OCI-LY7 (cell line): Measurements from ENCODE around the gene THSD7B. TPM values are rescaled to one million over a fixed set of nuclear protein-coding genes. Genes with fewer than 3 reads are reported as not detected.
"Not testable (repeated sequence)": the region's sequence is repeated elsewhere in the genome, so short reads cannot be mapped to it uniquely, and the experiment has no call there.

Source experiments
- BruUV-seq: library from RNA; stranded (reverse); fragments of 400-500 nt; replicated peaks from 2 replicates; lab custom pipeline; 2021; lab: Mats Ljungman, UMichigan
- CTCF ChIA-PET: fragments of 300-600 bp; sonication (Branson Sonifier 250); formaldehyde crosslinking; loops from one replicate; lab custom pipeline; 2022; ENCODE audit warnings: antibody characterized with exemption; ENCODE audit not compliant: unreplicated experiment; lab: Charles Lee
- POLR2A ChIA-PET: fragments of 300-600 bp; sonication (Branson Sonifier 250); formaldehyde crosslinking; loops from one replicate; lab custom pipeline; 2022; ENCODE audit warnings: antibody characterized with exemption; lab: Charles Lee
- DNase-seq: peaks from one replicate; pipeline ENCODE4 v3.0.0-alpha.2; 2015; ENCODE audit warnings: low spot score
- H2AFZ ChIP-seq: fragments of 200-600 bp; sonication (generic), shearing (Covaris generic); 2 replicates; pipeline ENCODE4 v1.6.1; 2014; ENCODE audit warnings: mild to moderate bottlenecking, antibody characterized with exemption, low read length, moderate library complexity
- H3K27ac ChIP-seq: fragments of 200-600 bp; sonication (generic); 2 replicates; pipeline ENCODE4 v1.5.1; 2014; ENCODE audit warnings: mixed run types, low read depth, mild to moderate bottlenecking, moderate library complexity, low read length, inconsistent platforms; ENCODE audit not compliant: poor library complexity, severe bottlenecking
- H3K36me3 ChIP-seq: fragments of 200-600 bp; sonication (generic); 2 replicates; pipeline ENCODE4 v1.6.1; 2014; ENCODE audit warnings: mild to moderate bottlenecking, antibody characterized with exemption, low read length, moderate library complexity, mixed read lengths; ENCODE audit not compliant: insufficient read depth
- H3K4me1 ChIP-seq: fragments of 200-600 bp; sonication (generic); 2 replicates; pipeline ENCODE4 v1.5.1; 2014; ENCODE audit warnings: mild to moderate bottlenecking, low read length; ENCODE audit not compliant: insufficient read depth, poor library complexity, severe bottlenecking
- H3K4me2 ChIP-seq: fragments of 200-600 bp; sonication (generic); 2 replicates; pipeline ENCODE4 v1.6.1; 2014; ENCODE audit warnings: mild to moderate bottlenecking, low read length
- H3K4me3 ChIP-seq: fragments of 200-600 bp; sonication (generic); 2 replicates; pipeline ENCODE4 v1.5.1; 2014; ENCODE audit warnings: mild to moderate bottlenecking, low read depth, low read length; ENCODE audit not compliant: poor library complexity, severe bottlenecking
- H3K79me2 ChIP-seq: fragments of 200-600 bp; sonication (generic); 2 replicates; pipeline ENCODE4 v1.6.1; 2016; ENCODE audit warnings: low read depth, mild to moderate bottlenecking, low read length, moderate library complexity, mixed read lengths; ENCODE audit not compliant: insufficient read depth
- H3K9me2 ChIP-seq: fragments of 200-600 bp; sonication (generic); 2 replicates; pipeline ENCODE4 v1.6.1; 2016; ENCODE audit warnings: mild to moderate bottlenecking, low read length, mixed read lengths; ENCODE audit not compliant: insufficient read depth
- H3K9me3 ChIP-seq: fragments of 200-600 bp; sonication (generic); 2 replicates; pipeline ENCODE4 v1.6.1; 2014; ENCODE audit warnings: mild to moderate bottlenecking, mixed run types, low read length, mixed read lengths
- H4K20me1 ChIP-seq: fragments of 200-600 bp; sonication (generic); 2 replicates; pipeline ENCODE4 v1.6.1; 2014; ENCODE audit warnings: mild to moderate bottlenecking, antibody characterized with exemption, low read length, moderate library complexity, mixed read lengths; ENCODE audit not compliant: insufficient read depth
- EZH2phosphoT487 ChIP-seq: fragments of 200-600 bp; sonication (generic); IDR thresholded peaks from 2 replicates; pipeline ENCODE4 v1.6.1; 2018; ENCODE audit warnings: low read depth, borderline replicate concordance, mild to moderate bottlenecking, mixed run types, antibody characterized with exemption, low read length, moderate library complexity, mixed read lengths
- intact Hi-C: fragments of 100-400 bp; cut with micrococcal nuclease; formaldehyde crosslinking; loops from one replicate; pipeline ENCODE4 v1.10.0; 2022; ENCODE audit not compliant: unreplicated experiment
- total RNA-seq, 2 experiments: library from RNA; depleted of rRNA in 1 of 2; stranded (reverse); fragments of >200 nt in 1 of 2; shearing (Covaris generic) in 1 of 2; gene quantifications; 2 replicates each; pipeline ENCODE4 v1.2.3, GENCODE V29; 2014 to 2022
- TF ChIP-seq, protein P1 (sequence below): fragments of 200-600 bp; sonication (generic); conservative IDR thresholded peaks from 2 replicates; pipeline ENCODE4 v1.5.1; 2014; ENCODE audit warnings: mild to moderate bottlenecking, antibody characterized with exemption, low read length, moderate library complexity, mixed read lengths

The THSD7B gene
- total RNA-seq, 2 experiments from 2014 or later: 1.8 TPM

DNA sequence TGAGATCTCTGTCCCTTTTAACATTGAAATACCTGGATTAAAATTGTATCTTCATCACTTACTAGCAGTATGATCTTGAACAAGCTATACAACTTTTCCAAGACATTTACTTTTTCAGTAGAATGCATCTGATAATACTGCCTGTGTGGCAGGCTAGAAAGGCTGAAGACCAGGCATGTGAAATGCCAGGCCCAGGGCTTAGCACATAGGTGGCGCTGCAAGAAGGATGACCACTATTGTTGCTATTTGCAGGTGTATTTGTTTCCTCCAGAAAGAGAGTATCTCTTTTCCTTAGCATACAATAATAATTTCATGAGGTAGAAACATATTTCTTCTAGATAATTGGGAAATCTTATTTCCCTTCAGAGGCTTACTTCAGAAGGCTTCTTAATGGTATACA is 331.3 kb downstream of the THSD7B start:
- TF ChIP-seq EZH2phosphoT487: no peak
- TF ChIP-seq, protein P1, sequence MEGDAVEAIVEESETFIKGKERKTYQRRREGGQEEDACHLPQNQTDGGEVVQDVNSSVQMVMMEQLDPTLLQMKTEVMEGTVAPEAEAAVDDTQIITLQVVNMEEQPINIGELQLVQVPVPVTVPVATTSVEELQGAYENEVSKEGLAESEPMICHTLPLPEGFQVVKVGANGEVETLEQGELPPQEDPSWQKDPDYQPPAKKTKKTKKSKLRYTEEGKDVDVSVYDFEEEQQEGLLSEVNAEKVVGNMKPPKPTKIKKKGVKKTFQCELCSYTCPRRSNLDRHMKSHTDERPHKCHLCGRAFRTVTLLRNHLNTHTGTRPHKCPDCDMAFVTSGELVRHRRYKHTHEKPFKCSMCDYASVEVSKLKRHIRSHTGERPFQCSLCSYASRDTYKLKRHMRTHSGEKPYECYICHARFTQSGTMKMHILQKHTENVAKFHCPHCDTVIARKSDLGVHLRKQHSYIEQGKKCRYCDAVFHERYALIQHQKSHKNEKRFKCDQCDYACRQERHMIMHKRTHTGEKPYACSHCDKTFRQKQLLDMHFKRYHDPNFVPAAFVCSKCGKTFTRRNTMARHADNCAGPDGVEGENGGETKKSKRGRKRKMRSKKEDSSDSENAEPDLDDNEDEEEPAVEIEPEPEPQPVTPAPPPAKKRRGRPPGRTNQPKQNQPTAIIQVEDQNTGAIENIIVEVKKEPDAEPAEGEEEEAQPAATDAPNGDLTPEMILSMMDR: peak; percentile 68
- no peak overlapping the region for H3K4me3 ChIP-seq
- no peaks in the 10 kb centered on the region for H3K36me3 ChIP-seq
- no peak overlapping the region for H3K4me2 ChIP-seq
- no peaks in the 10 kb centered on the region for H3K9me2 ChIP-seq
- POLR2A ChIA-PET: no interaction called here
- intact Hi-C loops: no loop called here
- CTCF ChIA-PET: no interaction called here
- H3K4me1 ChIP-seq: no peaks in the 10 kb centered on the region
- no peaks in the 10 kb centered on the region for H4K20me1 ChIP-seq
- H3K27ac ChIP-seq: no peak overlapping the region
- peak; percentile 4 for DNase-seq
- no peaks in the 10 kb centered on the region for H3K9me3 ChIP-seq
- no peaks in the 10 kb centered on the region for H3K79me2 ChIP-seq
- BruUV-seq: no TSS peak
- H2AFZ ChIP-seq: no peak overlapping the region

DNA sequence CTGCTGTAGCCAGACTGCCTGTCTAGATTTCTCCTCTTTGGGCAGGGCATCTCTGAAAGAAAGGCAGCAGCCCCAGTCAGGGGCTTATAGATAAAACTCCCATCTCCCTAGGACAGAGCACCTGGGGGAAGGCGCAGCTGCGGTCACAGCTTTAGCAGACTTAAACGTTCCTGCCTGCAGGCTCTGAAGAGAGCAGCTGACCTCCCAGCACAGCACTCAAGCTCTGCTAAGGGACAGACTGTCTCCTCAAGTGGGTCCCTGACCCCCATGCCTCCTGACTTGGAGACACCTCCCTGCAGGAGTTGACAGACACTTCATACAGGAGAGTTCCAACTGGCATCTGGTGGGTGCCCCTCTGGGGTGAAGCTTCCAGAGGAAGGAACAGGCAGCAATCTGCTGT is 336.5 kb downstream of the THSD7B start:
- H3K4me2 ChIP-seq, BruUV-seq, H3K9me2 ChIP-seq, H4K20me1 ChIP-seq, intact Hi-C loops, H3K4me1 ChIP-seq, H3K27ac ChIP-seq, H3K9me3 ChIP-seq, H2AFZ ChIP-seq, H3K36me3 ChIP-seq, H3K79me2 ChIP-seq, H3K4me3 ChIP-seq, DNase-seq, CTCF ChIA-PET: not testable (repeated sequence)
- POLR2A ChIA-PET: interaction anchor here (0.6 kb wide), 1 partner anchor 93 kb away, joined by 4 read pairs; no protein-coding TSS in a partner anchor

DNA sequence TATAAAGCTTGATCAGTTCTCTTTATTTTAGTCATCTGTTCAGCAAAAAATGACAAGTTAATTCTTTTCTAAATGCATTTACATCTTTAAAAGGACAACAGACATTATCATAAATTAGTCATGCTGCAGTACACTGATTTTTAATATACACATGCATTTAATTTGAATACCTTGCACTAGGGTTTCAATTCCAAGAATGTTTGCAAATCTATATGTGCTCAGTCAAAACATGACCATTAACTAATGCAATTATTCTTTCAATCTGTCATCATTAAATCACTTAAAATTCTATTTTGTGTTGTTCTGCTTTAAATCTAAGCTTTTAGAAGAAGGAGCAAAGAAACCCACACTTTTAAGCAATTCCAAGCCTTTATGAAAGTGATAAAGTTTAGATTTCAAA is 342.6 kb downstream of the THSD7B start:
- H3K36me3 ChIP-seq: no peaks in the 10 kb centered on the region
- no peak for TF ChIP-seq EZH2phosphoT487
- TF ChIP-seq, protein P1: no peak
- H3K4me1 ChIP-seq: no peaks in the 10 kb centered on the region
- no peak overlapping the region for H3K4me2 ChIP-seq
- ChIA-PET CTCF (no interaction called here), POLR2A (interaction anchor here (1.0 to 1.5 kb wide), 2 partner anchors 11 to 44 kb away, joined by 3 to 4 read pairs; no protein-coding TSS in a partner anchor)
- intact Hi-C loops: no loop called here
- no peak overlapping the region for H2AFZ ChIP-seq
- no peak overlapping the region for H3K4me3 ChIP-seq
- DNase-seq: no peak
- no peaks in the 10 kb centered on the region for H3K9me3 ChIP-seq
- H3K79me2 ChIP-seq: no peaks in the 10 kb centered on the region
- BruUV-seq: no TSS peak
- H3K27ac ChIP-seq: no peak overlapping the region
- H3K9me2 ChIP-seq: no peaks in the 10 kb centered on the region
- no peaks in the 10 kb centered on the region for H4K20me1 ChIP-seq
